T-helper 1 cell (primary cell): ENCODE measurements around the gene PROM2.

Source experiments
- DNase-seq, 5 donors: peaks; one replicate each; pipeline ENCODE4 v3.0.0-alpha.2; 2012 to 2020

The PROM2 gene

DNA sequence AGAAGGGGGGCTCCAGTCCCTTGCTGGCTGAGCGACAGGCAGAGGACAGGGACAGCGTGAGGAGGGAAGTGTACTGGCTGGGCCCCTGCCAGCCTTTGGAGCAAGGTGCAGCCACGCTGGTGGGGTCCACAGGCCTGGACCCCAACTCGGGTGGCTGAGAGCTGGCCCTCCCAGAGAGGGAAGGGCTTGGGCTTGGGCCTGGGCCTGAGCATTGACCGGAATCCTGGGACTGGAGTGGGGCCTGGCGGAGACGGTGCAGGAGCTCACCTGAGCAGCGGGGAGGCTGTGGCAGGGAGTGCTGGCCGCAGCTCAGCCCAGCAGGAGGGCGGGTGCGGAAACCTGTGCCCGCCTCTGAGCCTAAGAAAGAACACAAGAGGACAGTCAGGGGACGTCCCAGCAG, 50.8 kb downstream of the PROM2 start:
- DNase-seq: no peak

DNA sequence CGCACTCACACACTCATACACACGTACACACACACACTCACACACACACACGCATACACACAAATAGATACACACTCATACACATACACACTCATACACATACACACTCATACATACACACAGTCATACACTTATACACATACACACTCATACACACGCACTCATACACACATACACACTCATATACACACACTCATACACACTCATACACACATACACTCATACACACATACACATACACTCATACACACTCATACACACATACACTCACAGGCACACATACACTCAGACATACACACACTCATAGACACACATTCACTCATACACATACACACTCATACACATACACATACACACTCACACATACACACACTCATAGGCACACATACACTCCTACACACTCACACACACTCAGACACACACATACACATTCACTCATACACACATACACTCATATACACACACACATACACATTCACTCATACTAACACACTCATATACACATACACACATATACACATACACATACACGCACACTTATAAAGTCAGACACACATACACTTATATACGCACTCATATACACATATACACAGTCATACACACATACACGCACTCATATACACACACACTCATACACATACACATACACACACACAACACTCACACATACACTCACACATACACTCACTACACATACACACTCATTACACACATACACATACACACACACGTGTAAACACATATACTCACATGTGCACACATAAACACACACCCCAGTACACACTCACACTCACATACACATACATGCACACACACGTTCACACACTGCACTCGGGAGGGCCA, 51.6 kb downstream of the PROM2 start:
- no peak for DNase-seq

DNA sequence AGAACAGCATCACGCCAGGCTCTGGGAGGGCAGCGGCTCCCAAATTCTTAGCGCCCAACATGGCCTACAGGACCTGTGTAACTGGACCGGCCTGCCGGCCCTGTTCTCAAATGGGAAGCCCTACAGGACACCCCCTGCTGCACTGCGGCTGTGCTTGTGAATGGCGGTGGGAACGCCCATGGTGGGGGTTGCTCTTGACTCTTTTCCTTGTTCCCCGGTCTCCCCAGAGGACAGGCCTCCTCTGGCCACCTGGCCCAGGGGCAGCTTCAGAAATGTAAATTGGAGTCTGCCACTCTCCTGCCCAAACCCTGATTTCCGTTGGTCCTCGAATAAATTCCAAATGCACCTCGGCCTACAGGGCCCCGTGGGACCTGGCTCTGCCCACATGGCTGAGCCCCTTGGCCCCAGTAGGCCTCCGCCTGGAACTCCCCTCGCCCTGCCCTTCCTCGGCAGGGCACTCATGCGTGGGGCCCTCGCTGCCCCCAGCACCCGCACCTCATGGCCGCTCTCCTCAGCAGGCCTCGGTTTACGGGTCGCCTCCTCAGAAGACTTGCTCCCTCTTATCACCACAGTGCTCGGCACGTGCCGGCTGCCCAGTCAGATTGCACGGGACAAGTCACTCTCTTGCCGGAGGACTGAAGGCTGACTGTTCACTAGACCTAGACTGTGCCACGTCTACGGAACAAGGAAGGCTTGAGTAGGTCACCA, 52.3 kb downstream of the PROM2 start:
- no peak for DNase-seq

DNA sequence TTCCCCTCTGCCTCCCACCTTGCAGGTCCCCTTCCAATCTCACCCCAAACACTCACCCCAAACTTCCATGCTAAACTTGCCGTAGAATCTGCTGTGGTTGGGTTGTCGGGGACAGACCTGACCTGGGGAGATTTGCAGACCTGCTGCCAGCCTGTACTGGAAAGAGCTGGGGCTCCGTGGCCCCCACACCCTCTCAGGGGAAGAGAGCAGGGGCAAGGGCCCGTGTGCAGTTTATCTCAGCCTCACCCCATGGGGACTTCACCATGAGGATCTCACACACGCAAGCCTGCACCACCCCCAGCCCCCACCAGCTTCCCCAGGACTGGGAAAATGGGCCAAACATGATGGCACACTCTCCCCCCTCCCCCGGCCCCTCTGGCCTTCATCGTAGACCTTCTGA, 53.6 kb downstream of the PROM2 start:
- DNase-seq: no peak

DNA sequence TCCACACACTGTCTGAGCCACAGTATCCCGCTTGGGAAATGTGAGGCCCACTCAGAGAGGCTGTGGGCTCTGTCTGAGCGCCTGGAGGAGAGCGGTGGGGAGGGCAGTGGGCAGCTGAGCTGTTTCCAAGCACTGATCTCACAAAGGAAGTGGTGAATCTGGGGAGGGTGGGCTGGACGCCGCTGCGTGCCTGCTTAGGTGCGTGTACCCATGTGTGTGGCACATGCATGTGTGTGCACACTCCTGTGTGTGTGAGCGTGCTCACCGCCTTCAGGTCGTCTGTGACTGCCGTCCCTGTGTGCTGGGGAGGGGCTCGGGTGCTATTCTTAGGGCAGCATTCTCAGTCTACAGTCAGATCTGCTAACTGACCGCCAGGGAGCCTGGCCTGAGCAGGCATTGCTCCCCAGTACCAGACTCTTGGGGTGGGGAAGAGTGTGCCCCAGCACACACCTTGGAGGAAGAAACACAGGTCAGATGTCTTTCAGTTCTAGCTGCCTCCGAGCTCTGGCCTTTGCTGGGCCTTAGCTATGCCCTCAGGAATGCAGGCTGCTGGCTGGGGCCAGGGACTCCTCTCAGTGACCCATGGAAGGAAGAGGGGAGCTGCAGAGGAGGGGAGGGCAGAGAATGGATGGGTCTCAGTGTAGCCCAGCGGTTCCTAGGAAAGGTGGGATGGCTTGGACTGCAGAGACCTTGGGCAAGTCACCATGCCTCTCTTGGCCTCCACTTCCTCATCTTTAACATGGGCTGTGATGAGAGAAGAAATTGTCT, 54.3 kb downstream of the PROM2 start:
- DNase-seq: no peak

DNA sequence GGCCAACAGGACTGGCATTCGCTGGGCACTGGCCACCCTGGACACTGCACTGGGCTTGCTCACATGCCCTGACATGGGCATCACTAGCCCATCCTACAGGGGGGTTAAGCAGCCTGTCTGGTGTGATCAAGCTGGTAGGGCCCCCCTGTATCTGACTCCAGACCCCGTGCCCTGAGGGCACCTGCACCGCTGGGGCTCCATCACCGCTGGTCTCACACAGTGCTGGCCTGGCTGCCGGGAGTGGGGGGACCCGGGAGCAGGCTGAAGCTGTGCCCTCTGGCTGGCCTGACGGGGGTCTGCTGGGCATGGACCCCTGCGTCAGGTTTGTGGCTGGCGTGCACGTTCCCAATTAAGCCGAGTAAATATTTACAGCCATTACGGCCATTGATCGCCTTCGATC, 55.2 kb downstream of the PROM2 start:
- DNase-seq: no peak

DNA sequence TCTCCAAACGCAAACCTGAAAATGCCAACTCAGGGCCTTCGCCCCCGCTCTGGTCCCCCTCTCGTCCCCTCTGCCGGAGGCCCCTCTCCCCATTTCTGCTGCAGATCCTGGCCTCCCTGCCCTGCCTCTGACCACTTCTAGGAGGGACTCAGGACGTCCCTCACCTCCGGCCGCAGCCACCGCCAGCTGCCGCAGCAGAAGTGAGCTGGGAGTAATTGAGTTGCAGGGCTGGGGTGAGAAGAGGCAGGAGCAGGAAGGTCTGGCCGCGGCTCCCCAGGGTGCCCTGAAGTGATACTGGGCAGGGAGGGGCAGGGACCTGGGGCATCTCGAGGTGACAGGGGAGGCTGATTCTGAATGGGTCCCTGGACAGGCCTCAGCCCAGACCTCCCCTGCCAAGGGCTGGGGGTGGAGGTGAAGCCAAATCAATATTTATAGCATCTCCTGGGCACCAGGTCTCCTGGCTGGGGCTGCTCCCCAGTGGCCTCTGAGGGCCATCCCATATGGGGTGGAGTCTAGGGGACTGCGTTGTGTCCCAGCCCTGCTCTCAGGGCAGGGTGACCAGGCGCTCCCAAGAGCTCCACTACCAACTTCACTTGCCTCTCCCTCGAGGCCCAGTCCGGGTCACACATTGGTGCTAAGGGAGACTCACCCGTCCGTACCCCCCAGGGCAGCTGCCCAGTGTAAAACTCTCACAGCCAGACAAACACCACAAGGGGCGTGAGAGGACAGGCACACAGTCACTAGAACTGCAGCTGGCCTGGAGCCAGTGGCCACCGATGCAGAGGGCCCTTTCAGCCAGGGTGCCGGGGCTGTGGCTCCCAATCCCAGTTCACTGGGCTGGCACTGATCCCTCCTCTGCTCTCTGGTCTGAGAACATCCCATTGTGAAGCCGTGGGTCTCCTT, 55.9 kb downstream of the PROM2 start:
- DNase-seq: no peak

DNA sequence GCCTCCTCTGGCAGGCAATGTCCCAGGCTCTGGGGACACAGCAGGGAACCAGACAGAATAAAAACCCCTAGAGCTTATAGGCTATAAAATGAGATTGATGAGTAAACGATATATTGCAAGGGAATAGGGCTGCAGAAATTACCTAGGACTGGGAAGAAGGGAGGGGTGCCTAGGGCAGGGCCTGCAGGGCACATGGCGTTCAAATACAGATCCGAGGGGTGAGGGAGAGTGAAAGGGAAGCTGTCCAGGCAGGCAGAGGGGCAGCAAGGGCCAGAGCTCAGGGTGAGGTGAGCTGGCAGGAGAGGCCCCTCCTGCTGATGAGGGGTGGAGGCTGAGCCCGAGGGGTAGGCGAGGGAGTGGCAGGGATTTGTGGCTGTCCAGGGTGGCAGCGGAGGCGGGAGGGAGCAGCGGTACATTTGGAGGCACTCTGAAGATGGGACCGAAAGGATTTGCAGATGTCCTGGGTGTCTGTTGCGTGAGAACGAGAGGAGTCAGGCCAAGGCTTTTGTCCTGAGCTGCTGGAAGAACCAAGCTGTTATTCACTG, 56.6 kb downstream of the PROM2 start:
- no peak for DNase-seq

DNA sequence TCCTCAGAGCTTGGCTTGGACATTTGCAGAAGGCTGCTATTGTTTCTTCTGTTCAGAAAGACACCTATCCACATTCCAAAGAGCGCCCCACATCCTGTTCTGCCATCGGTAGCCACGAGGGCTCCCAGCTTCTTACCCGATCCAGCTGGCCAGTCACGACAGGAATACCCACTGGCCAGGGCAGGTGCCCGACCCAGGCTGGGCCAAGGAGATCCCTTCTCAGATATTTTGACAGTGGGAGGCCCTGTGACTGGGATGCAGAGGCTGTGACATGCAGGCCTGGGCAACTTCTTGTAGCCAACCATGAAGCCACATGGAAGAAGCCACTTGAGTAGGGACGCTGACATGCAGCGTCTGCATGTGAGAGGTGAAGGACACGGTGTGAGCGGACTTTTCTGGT, 57.4 kb downstream of the PROM2 start:
- no peak for DNase-seq

DNA sequence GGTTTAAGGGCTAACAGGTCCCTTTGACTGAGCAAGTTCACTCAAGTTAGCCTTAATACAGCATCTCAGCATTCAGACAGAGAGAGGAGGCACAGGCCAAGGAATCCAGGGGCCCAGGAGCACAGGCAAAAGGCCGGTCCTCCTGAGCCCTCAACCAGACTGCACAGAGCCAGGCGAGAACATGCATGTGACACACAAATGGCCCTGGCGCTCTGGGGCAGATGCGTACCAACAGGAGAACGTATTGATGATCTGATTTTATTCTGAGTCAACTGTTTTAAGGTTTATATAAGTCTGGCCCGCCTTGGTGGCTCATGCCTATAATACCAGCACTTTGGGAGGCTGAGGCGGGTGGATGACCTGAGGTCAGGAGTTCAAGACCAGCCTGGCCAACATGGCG, 57.8 kb downstream of the PROM2 start:
- DNase-seq: no peak

DNA sequence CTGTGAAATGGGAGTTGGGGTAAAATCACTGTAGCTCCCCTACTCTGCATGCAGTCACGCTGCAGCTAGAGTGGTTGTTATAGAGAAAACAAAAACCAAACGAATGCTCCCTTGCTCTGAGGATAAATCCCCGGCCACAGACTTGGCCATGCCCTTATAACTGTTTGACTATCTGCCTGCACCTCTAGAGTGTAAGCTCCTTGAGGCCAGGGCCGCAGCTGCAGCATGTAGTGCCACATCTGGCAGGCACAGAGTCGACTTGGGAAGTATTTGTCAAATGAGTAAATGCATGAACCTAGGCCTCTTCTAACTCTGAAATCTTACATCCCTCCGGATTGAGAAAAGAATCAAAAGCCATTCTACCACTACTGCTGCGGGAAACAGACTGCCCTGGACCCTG, 58.8 kb downstream of the PROM2 start:
- no peak for DNase-seq

DNA sequence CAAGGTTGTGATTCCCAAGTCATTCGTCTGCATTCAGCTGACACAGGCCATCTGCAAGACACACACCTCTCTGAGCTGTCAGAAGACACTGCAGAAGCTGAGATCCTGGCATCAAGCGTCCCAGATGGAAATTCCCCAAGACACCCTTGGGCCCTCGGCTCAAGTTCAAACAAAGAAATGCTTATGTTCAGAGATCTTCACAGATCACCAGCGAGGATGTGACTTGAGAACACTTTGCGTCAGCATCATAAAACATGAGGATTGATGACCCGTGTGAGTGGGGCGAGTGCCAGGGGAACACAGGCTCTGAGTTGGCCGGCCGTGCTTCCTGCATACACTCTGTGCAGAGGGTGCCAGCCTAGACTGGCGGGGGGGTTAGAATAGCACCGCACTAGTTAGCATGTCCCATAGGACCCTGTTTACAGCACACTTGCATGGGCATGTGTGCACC, 59.7 kb downstream of the PROM2 start:
- DNase-seq: no peak

DNA sequence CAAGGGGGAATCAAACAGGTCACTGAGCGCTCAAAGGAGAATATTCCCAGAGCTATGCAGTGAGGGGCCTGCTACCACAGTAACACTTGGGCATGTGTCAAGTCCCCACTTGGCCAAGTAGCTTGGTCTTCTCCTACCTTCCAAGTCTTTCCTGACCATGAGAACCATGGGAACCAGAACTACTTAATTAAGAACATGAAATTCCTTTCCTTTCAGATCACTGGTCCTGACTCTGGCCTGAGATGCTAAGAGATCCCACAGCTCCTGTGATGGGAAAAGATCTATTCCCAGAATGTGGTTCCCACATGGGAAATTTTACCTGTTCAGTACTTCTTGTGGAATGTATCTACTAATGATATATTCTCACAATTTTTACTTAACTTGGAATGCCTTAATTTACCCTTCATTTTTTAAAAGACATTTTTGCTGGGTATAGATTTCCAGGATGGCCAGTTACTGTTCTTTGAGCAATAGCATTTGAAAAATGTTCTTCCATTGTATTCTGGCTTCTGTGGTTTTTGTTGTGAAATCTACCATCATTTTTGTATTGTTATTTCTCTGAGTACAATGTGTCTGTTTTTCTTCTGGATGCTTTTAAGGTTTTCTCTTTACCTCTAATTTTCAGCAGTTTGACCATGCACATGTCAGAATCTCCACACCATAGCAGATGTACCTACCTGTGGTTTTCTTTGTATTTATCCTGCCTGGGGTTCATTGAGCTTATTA, 60.8 kb downstream of the PROM2 start:
- DNase-seq: no peak

DNA sequence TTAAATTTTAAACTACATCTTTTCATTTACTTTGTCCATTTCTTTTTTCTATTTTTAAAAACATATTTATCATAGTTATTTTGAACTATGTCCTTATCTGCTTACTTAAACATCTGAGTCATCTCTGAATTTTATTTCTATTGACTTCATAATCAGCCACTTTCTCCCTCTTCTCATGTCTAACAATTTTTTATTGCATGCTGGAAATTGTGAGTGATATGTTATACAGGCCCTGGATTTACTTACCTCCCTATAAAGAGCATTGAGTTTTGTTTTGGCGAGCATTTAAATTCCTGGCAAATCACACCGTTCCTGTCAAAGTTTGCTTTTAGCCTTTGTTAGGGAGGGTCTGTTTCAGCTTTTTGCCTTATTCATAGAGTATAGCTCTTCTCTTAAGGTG, 62.2 kb downstream of the PROM2 start:
- no peak for DNase-seq

DNA sequence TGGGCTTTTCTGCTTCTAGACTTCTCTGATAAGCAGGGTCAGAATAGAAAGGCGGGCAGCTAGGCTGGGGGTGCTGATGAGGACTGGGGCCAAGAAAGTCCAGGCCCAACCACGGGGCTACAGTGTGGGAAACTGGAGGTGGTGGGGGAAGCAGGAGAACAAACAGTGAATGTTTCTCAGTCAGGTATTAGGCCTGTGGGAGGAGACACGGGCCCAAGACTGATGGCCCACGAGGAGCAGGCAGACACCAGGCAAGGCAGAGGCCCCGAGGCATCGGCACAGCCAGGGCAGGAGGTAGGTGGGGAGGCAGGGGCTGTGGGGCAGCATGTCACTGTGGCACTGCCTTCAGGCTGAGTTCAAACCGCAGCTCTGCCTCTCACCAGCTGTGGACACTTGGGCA, 63.6 kb downstream of the PROM2 start:
- DNase-seq: no peak
